Measurements from ENCODE around the gene TEX19. TPM values are rescaled to one million over a fixed set of nuclear protein-coding genes. Genes with fewer than 3 reads are reported as not detected.

The TEX19 gene
- total and polyA plus RNA-seq, 2 experiments from 2014 or later = 0.10 to 0.66 TPM

DNA sequence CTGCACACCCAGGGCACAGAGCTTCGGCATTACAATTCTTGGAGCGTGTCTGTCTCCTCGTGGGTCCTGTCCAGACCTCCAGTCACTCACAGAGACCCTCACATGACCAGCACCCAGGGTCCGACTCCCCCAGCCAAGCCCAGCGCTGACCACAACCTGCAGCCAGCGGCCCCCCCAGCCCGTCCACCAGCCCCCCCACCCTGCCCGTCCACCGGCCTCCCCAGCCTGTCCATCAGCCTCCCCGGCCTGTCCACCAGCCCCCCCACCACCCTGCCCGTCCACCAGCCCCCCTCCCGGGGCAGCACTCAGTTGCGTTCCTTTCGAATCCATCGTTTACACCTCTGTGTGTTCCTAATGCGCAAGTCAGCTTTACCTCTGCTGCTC lies 31.3 kb upstream of the TEX19 start:
- H3K9me2 ChIP-seq (ENCODE audit: insufficient read depth) = no peaks in the 10 kb centered on the region
- Mint-ChIP-seq H3K36me3 (ENCODE audit: low read depth) (no peaks in the 10 kb centered on the region; the same call in 2 of the 3 replicates), H3K4me1 (peaks cover 14% of the 10 kb centered on the region), H3K27me3 (ENCODE audit: insufficient read depth, low read depth, poor library complexity) (peaks cover 23% of the 10 kb centered on the region), H3K27ac (no peak overlapping the region), H3K9me3 (no peaks in the 10 kb centered on the region), H3K4me3 (no peak overlapping the region; the same call in 2 of the 3 replicates)
- no peaks in the 10 kb centered on the region for H3F3A ChIP-seq (replicated peaks; ENCODE audit: low read depth)
- H3K79me2 ChIP-seq (replicated peaks; ENCODE audit: insufficient read depth) = no peaks in the 10 kb centered on the region
- no peak overlapping the region for H3K27ac ChIP-seq (ENCODE audit: low read depth)
- no peak overlapping the region for H3K4me3 ChIP-seq
- H2AFZ ChIP-seq = no peak overlapping the region
- ATAC-seq (no peak), DNase-seq (ENCODE audit: low spot score) (no peak)
- H3K36me3 ChIP-seq (ENCODE audit: insufficient read depth) = no peaks in the 10 kb centered on the region
- H3K4me1 ChIP-seq (ENCODE audit: insufficient read depth) = no peaks in the 10 kb centered on the region
- peaks cover 14% of the 10 kb centered on the region for H3K27me3 ChIP-seq (ENCODE audit: insufficient read depth)
- no peaks in the 10 kb centered on the region for H4K20me1 ChIP-seq (replicated peaks; ENCODE audit: insufficient read depth)
- H3K4me2 ChIP-seq = no peak overlapping the region
- TF ChIP-seq, protein P1, sequence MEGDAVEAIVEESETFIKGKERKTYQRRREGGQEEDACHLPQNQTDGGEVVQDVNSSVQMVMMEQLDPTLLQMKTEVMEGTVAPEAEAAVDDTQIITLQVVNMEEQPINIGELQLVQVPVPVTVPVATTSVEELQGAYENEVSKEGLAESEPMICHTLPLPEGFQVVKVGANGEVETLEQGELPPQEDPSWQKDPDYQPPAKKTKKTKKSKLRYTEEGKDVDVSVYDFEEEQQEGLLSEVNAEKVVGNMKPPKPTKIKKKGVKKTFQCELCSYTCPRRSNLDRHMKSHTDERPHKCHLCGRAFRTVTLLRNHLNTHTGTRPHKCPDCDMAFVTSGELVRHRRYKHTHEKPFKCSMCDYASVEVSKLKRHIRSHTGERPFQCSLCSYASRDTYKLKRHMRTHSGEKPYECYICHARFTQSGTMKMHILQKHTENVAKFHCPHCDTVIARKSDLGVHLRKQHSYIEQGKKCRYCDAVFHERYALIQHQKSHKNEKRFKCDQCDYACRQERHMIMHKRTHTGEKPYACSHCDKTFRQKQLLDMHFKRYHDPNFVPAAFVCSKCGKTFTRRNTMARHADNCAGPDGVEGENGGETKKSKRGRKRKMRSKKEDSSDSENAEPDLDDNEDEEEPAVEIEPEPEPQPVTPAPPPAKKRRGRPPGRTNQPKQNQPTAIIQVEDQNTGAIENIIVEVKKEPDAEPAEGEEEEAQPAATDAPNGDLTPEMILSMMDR (conservative IDR thresholded peaks at IDR 0.05; ENCODE audit: low read depth in 2 of 2) = no peak
- no peak for TF ChIP-seq EZH2phosphoT487 (IDR thresholded peaks at IDR 0.05; ENCODE audit: unreplicated experiment)
- TF ChIP-seq STAT1 (IDR thresholded peaks at IDR 0.05; ENCODE audit: unreplicated experiment) = no peak
- no peak for TF ChIP-seq ZNF331 (CRISPR knock-in tag; IDR thresholded peaks at IDR 0.05; ENCODE audit: low read depth)
- TF ChIP-seq POLR2AphosphoS5 (IDR thresholded peaks at IDR 0.05; ENCODE audit: low read depth) = no peak
- TF ChIP-seq, protein P2, sequence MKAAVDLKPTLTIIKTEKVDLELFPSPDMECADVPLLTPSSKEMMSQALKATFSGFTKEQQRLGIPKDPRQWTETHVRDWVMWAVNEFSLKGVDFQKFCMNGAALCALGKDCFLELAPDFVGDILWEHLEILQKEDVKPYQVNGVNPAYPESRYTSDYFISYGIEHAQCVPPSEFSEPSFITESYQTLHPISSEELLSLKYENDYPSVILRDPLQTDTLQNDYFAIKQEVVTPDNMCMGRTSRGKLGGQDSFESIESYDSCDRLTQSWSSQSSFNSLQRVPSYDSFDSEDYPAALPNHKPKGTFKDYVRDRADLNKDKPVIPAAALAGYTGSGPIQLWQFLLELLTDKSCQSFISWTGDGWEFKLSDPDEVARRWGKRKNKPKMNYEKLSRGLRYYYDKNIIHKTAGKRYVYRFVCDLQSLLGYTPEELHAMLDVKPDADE (IDR thresholded peaks at IDR 0.05) = no peak
- TF ChIP-seq NANOG (IDR thresholded peaks at IDR 0.05; ENCODE audit: borderline replicate concordance) = no peak
- no peak for TF ChIP-seq ZNF114 (CRISPR knock-in tag; IDR thresholded peaks at IDR 0.05)
- TF ChIP-seq CREB1 (CRISPR knock-in tag; IDR thresholded peaks at IDR 0.05; ENCODE audit: low read depth) = no peak
- TF ChIP-seq, protein P3, sequence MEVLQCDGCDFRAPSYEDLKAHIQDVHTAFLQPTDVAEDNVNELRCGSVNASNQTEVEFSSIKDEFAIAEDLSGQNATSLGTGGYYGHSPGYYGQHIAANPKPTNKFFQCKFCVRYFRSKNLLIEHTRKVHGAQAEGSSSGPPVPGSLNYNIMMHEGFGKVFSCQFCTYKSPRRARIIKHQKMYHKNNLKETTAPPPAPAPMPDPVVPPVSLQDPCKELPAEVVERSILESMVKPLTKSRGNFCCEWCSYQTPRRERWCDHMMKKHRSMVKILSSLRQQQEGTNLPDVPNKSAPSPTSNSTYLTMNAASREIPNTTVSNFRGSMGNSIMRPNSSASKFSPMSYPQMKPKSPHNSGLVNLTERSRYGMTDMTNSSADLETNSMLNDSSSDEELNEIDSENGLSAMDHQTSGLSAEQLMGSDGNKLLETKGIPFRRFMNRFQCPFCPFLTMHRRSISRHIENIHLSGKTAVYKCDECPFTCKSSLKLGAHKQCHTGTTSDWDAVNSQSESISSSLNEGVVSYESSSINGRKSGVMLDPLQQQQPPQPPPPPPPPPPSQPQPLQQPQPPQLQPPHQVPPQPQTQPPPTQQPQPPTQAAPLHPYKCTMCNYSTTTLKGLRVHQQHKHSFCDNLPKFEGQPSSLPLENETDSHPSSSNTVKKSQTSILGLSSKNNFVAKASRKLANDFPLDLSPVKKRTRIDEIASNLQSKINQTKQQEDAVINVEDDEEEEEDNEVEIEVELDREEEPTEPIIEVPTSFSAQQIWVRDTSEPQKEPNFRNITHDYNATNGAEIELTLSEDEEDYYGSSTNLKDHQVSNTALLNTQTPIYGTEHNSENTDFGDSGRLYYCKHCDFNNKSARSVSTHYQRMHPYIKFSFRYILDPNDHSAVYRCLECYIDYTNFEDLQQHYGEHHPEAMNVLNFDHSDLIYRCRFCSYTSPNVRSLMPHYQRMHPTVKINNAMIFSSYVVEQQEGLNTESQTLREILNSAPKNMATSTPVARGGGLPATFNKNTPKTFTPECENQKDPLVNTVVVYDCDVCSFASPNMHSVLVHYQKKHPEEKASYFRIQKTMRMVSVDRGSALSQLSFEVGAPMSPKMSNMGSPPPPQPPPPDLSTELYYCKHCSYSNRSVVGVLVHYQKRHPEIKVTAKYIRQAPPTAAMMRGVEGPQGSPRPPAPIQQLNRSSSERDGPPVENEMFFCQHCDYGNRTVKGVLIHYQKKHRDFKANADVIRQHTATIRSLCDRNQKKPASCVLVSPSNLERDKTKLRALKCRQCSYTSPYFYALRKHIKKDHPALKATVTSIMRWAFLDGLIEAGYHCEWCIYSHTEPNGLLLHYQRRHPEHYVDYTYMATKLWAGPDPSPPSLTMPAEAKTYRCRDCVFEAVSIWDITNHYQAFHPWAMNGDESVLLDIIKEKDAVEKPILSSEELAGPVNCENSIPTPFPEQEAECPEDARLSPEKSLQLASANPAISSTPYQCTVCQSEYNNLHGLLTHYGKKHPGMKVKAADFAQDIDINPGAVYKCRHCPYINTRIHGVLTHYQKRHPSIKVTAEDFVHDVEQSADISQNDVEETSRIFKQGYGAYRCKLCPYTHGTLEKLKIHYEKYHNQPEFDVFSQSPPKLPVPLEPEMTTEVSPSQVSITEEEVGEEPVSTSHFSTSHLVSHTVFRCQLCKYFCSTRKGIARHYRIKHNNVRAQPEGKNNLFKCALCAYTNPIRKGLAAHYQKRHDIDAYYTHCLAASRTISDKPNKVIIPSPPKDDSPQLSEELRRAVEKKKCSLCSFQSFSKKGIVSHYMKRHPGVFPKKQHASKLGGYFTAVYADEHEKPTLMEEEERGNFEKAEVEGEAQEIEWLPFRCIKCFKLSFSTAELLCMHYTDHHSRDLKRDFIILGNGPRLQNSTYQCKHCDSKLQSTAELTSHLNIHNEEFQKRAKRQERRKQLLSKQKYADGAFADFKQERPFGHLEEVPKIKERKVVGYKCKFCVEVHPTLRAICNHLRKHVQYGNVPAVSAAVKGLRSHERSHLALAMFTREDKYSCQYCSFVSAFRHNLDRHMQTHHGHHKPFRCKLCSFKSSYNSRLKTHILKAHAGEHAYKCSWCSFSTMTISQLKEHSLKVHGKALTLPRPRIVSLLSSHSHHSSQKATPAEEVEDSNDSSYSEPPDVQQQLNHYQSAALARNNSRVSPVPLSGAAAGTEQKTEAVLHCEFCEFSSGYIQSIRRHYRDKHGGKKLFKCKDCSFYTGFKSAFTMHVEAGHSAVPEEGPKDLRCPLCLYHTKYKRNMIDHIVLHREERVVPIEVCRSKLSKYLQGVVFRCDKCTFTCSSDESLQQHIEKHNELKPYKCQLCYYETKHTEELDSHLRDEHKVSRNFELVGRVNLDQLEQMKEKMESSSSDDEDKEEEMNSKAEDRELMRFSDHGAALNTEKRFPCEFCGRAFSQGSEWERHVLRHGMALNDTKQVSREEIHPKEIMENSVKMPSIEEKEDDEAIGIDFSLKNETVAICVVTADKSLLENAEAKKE (CRISPR knock-in tag; IDR thresholded peaks at IDR 0.05) = no peak
- TF ChIP-seq, protein P4, sequence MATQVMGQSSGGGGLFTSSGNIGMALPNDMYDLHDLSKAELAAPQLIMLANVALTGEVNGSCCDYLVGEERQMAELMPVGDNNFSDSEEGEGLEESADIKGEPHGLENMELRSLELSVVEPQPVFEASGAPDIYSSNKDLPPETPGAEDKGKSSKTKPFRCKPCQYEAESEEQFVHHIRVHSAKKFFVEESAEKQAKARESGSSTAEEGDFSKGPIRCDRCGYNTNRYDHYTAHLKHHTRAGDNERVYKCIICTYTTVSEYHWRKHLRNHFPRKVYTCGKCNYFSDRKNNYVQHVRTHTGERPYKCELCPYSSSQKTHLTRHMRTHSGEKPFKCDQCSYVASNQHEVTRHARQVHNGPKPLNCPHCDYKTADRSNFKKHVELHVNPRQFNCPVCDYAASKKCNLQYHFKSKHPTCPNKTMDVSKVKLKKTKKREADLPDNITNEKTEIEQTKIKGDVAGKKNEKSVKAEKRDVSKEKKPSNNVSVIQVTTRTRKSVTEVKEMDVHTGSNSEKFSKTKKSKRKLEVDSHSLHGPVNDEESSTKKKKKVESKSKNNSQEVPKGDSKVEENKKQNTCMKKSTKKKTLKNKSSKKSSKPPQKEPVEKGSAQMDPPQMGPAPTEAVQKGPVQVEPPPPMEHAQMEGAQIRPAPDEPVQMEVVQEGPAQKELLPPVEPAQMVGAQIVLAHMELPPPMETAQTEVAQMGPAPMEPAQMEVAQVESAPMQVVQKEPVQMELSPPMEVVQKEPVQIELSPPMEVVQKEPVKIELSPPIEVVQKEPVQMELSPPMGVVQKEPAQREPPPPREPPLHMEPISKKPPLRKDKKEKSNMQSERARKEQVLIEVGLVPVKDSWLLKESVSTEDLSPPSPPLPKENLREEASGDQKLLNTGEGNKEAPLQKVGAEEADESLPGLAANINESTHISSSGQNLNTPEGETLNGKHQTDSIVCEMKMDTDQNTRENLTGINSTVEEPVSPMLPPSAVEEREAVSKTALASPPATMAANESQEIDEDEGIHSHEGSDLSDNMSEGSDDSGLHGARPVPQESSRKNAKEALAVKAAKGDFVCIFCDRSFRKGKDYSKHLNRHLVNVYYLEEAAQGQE (IDR thresholded peaks at IDR 0.05; ENCODE audit: unreplicated experiment) = no peak
- TF ChIP-seq EZH2 (IDR thresholded peaks at IDR 0.05; ENCODE audit: low read depth, unreplicated experiment) = no peak
- no peak for TF ChIP-seq JUNB (IDR thresholded peaks at IDR 0.05; ENCODE audit: unreplicated experiment)

All from GM23338 (cell line).